GM12891 (cell line): ENCODE data around the gene AGXT2.

ENCODE experiments used
- PAX5 ChIP-seq: IDR thresholded peaks from 2 replicates; pipeline ENCODE4 v1.6.1; 2011; ENCODE audit warnings: low read length, moderate library complexity, mild to moderate bottlenecking; ENCODE audit not compliant: insufficient read depth, severe bottlenecking
- POLR2A ChIP-seq: IDR thresholded peaks from 2 replicates; pipeline ENCODE4 v1.6.1; 2011; ENCODE audit warnings: low read depth, low read length, control low read depth
- POLR2AphosphoS5 ChIP-seq: IDR thresholded peaks from 2 replicates; pipeline ENCODE4 v1.6.1; 2011; ENCODE audit warnings: low read depth, low read length, control low read depth
- SPI1 ChIP-seq: IDR thresholded peaks from 2 replicates; pipeline ENCODE4 v1.6.1; 2011; ENCODE audit warnings: low read depth, low read length, control low read depth
- TAF1 ChIP-seq: IDR thresholded peaks from 2 replicates; pipeline ENCODE4 v1.6.1; 2011; ENCODE audit warnings: low read depth, low read length, control low read depth

- TF ChIP-seq POLR2AphosphoS5 = no peak
- no peak for TF ChIP-seq POLR2A
- TF ChIP-seq TAF1 = no peak
- TF ChIP-seq SPI1 = no peak
- no peak for TF ChIP-seq PAX5
Observed at GRCh38 chr5:35032356-35032755, 15.4 kb downstream of the AGXT2 start.
